ENCODE data around the gene GGN.

GRCh38 chr19:38405276-38405675 lies 17.4 kb upstream of the GGN start:
- TF ChIP-seq EZH2phosphoT487 (IDR thresholded peaks at IDR 0.05; ENCODE audit: borderline replicate concordance, low read length) (no peak), CTCF (conservative IDR thresholded peaks at IDR 0.05; ENCODE audit: low read depth, low read length) (no peak)

All from PC-3 (cell line).